Stimulated activated CD4-positive, alpha-beta T cell treated with anti-CD3 and anti-CD28 coated beads, Interleukin-15, amount 100 ng/mL, for 1 hour (primary cell): Measurements from ENCODE around the gene MECP2.

Experiments used
- DNase-seq, 2 donors: peaks; one replicate each; pipeline ENCODE4 v3.0.0-alpha.2; 2020; ENCODE audit warnings: low read depth in 1 of 2, low spot score in 1 of 2

MECP2 gene

GRCh38 chrX:154018518-154019060, 78.9 kb downstream of the MECP2 start:
- no peak for DNase-seq

DNA sequence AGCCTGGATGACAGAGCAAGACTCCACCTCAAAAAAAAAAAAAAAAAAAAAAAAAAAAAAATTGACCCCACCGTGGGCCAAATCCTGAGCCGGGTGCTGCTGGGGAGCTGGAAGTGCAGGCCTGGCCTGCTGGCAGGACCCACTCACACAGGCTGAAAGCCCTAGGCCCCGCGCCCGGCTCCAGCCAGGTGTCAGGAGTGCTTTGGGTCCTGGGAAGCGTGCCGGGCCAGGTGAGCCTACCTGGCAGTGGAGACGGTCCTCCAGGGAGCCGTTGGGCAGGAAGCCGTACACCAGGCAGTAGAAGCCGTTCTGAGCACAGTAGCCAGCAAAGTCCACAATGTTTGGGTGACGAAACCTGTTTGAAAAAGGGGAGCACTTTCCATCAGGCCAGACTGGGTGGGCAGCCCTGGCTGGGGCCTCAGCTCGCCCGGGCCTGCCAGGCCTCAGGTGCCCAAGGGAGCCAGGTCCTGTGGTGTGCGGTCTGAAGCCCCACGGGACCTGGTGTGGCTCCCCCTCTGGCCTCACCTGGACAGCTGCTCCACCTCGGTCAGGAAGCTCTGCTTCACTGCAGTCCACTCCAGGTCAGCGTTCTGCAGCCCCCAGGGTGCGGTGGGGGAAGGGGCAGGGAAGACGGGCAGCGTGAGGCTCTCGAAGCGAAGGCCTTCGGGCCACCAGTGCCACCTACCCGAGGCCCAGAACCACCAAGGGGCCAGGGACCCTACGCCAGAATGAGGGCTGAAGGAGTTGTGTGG, 79.6 kb downstream of the MECP2 start:
- DNase-seq = no peak

- DNase-seq = no peak
Measured at GRCh38 chrX:154016366-154017076, 81.0 kb downstream of the MECP2 start.

- no peak for DNase-seq
Measured at GRCh38 chrX:154015581-154016264, 81.8 kb downstream of the MECP2 start.

DNA sequence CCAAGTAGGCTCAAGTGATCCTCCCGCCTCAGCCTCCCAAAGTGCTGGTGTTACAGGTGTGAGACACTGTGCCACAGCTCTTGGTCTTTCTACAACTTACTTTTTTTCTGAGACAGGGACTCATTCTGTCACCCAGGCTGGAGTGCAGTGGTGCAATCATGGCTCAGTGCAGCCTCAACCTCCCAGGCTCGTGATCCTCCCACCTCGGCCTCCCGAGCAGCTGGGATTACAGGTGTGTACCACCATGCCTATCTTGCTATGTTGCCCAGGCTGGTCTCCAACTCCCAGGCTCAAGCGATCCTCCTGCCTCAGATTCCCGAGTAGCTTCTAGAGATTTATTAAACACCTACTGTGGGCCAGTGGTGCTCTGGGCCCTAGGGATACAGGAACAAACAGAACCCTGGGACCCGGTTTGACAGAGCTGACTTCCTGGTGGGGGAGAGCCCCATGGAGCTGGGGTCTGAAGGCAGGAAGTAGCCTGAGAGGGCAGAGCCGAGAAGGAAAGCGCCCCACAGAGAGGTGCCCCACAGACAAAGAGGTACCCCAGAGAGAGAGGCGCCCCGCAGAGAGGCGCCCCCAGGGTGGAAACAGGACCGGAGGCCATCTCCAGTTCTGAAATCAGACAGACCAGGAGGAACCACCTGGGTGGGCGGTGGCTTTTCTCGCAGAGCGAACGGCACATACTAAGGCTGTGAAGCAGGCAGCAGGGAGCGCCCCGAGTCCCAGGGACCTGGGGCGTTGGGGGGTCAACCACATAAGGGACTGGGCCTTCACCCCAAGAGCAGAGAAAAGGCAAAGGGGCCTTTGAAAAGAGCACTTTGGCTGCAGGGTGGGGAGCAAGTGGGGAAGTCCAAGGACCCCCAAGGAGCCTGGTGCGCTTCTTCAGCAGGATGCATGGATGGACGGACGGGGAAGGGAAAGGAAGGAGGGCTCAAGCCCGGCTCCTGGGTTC, 82.8 kb downstream of the MECP2 start:
- DNase-seq = no peak

GRCh38 chrX:154013614-154014360, 83.7 kb downstream of the MECP2 start:
- DNase-seq = peak; percentile 9 to 38

- no peak for DNase-seq
Measured at GRCh38 chrX:154013001-154013421, 84.5 kb downstream of the MECP2 start.

DNA sequence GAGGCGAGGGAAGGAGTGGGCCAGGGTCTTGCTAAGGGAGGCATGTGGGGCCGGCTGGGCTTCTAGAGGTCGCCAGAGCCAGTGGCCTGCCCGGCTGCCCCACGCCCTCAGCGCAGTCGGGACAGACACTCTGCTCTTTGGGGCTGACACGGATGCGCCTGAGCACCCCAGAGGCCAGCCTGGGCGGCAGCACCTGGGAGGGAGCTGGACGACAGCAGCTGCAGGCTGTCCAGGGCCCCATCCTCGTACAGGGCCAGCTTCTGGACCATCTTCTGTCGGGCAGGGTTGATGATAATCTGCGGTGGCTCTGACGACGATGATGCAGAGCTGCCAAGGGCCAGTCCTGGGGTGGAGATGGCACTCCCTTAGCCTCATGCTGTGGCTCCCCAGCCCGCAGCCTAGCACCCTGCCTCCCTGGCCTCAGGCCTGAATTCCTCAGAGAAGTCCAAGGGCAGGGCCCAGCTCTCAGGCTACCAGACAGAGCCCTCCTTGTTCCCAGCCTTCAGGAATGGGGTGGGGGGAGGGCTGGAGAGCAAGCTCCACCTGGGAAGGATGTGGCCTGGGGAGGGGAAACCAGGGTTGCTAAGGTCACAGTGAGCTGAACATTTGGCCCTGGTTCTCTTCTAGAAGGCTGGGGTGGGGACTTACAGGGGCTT, 85.1 kb downstream of the MECP2 start:
- no peak for DNase-seq

- DNase-seq = no peak
Measured at GRCh38 chrX:154011376-154012335, 85.9 kb downstream of the MECP2 start.

GRCh38 chrX:154010330-154011087, 87.0 kb downstream of the MECP2 start:
- no peak for DNase-seq

- DNase-seq = no peak
Measured at GRCh38 chrX:154008521-154008920, 89.0 kb downstream of the MECP2 start.

DNA sequence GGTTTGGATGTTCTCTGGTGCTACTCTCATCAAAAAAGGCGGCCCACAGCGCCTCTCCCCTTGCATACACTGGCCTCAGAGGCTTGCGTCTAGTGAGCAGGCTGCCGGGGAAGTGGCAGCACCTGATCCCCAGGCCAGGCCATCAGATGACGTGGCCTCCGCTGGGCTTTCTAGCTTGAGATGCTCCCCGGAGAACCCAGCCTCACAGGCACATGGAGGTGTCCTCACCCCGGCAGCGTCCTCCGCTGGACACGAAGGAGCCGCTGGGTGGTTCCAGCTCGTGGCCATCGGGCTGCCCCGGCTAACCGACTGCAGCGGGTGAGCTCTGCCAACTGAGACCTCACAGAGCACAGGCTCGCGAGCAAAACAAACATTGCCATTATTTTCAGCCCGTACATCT, 90.6 kb downstream of the MECP2 start:
- no peak for DNase-seq

- no peak for DNase-seq
Measured at GRCh38 chrX:154004315-154004714, 93.2 kb downstream of the MECP2 start.

GRCh38 chrX:154002215-154002719, 95.2 kb downstream of the MECP2 start:
- DNase-seq = no peak

GRCh38 chrX:154000051-154000450, 97.5 kb downstream of the MECP2 start:
- no peak for DNase-seq

- no peak for DNase-seq
Measured at GRCh38 chrX:153999359-154000037, 98.0 kb downstream of the MECP2 start.

GRCh38 chrX:153995504-153995903, 102.0 kb downstream of the MECP2 start:
- DNase-seq = no peak
